Loucy (cell line): ENCODE results near the gene RHOH.

Experiments
- CTCF ChIP-seq: fragments of 200-600 bp; sonication (generic); conservative IDR thresholded peaks from 2 replicates; pipeline ENCODE4 v1.5.1; 2014; ENCODE audit warnings: mild to moderate bottlenecking, antibody characterized with exemption, low read length
- EZH2phosphoT487 ChIP-seq: fragments of 200-600 bp; IDR thresholded peaks from 2 replicates; pipeline ENCODE4 v1.6.1; 2018; ENCODE audit warnings: antibody characterized with exemption, mild to moderate bottlenecking, moderate library complexity, borderline replicate concordance

GRCh38 chr4:40205259-40206198, 8.7 kb downstream of the RHOH start:
- TF ChIP-seq CTCF (no peak), EZH2phosphoT487 (no peak)
